GM12878 (cell line): Measurements from ENCODE around the gene THAP7. TPM values are rescaled to one million over a fixed set of nuclear protein-coding genes. Genes with fewer than 3 reads are reported as not detected.
A peak's percentile ranks its signal among the peaks of the same experiment; 100 is the strongest.

Source experiments
- ASH2L ChIP-seq: fragments of 300-600, 200-600 bp; sonication (generic); IDR thresholded peaks from 2 replicates; pipeline ENCODE4 v1.6.1; 2017; ENCODE audit warnings: low read depth, mild to moderate bottlenecking, borderline replicate concordance
- BHLHE40 ChIP-seq, 2 experiments: fragments of 450-650 bp in 1 of 2; IDR thresholded peaks; 2 replicates each; pipeline ENCODE4 v1.6.1; 2011 to 2017; ENCODE audit warnings: low read depth in 2 of 2, borderline replicate concordance in 1 of 2, improper control_type of control experiment in 1 of 2, low read length in 1 of 2, mild to moderate bottlenecking in 1 of 2
- CHD2 ChIP-seq: IDR thresholded peaks from 2 replicates; pipeline ENCODE4 v1.6.1; 2011; ENCODE audit warnings: low read depth, low read length, improper control_type of control experiment, borderline replicate concordance
- E2F8 ChIP-seq: fragments of 450-650 bp; IDR thresholded peaks from 2 replicates; pipeline ENCODE4 v1.6.1; 2018; ENCODE audit warnings: mild to moderate bottlenecking, low read depth, moderate library complexity; ENCODE audit not compliant: partially characterized antibody
- FOXM1 ChIP-seq: IDR thresholded peaks from 2 replicates; pipeline ENCODE4 v1.6.1; 2012; ENCODE audit warnings: low read depth, mild to moderate bottlenecking, inconsistent platforms, low read length, moderate library complexity
- GABPA ChIP-seq: IDR thresholded peaks from 2 replicates; pipeline ENCODE4 v1.6.1; 2014; ENCODE audit warnings: antibody characterized with exemption, low read depth, mild to moderate bottlenecking, inconsistent platforms
- MYB ChIP-seq: fragments of 150-350 bp; IDR thresholded peaks from 2 replicates; pipeline ENCODE4 v1.6.1; 2014; ENCODE audit warnings: mild to moderate bottlenecking, low read depth, low read length, borderline replicate concordance
- MYC ChIP-seq: IDR thresholded peaks from 2 replicates; pipeline ENCODE4 v1.6.1; 2011; ENCODE audit warnings: mild to moderate bottlenecking, low read length, moderate library complexity, inconsistent platforms; ENCODE audit not compliant: insufficient read depth, insufficient replicate concordance, insufficient read length, severe bottlenecking
- NKRF ChIP-seq: fragments of 450-650 bp; conservative IDR thresholded peaks from 2 replicates; pipeline ENCODE4 v1.6.1; 2017; ENCODE audit warnings: mild to moderate bottlenecking, moderate library complexity
- PAX5 ChIP-seq: IDR thresholded peaks from 2 replicates; pipeline ENCODE4 v1.6.1; 2011; ENCODE audit warnings: low read depth, low read length, borderline replicate concordance
- POLR2AphosphoS2 ChIP-seq: IDR thresholded peaks from 2 replicates; pipeline ENCODE4 v1.6.1; 2011; ENCODE audit warnings: low read depth, mild to moderate bottlenecking, low read length, improper control_type of control experiment, moderate library complexity
- RBBP5 ChIP-seq: fragments of 200-600 bp; sonication (generic); conservative IDR thresholded peaks from 2 replicates; pipeline ENCODE4 v1.6.1; 2016
- ZBED1 ChIP-seq: IDR thresholded peaks from 2 replicates; pipeline ENCODE4 v1.6.1; 2016; ENCODE audit warnings: borderline replicate concordance
- ZBTB40 ChIP-seq: fragments of 450-650 bp; IDR thresholded peaks from 2 replicates; pipeline ENCODE4 v1.6.1; 2016; ENCODE audit warnings: mild to moderate bottlenecking, moderate library complexity, borderline replicate concordance
- polyA plus RNA-seq, 11 experiments: library from polyadenylated mRNA; depleted of rRNA in 4 of 11; unstranded in 6 of 11; stranded (reverse) in 5 of 11; fragments of >200 nt; fragmentation: Nextera tagmentation in 4 of 11; fragmentation: Illumina TruSeq in 1 of 11; extraction: Ambion mirVana in 4 of 11; extraction: Trizol in 1 of 11; gene quantifications; 1 replicate in 1 of 11; 2 replicates in 10 of 11; pipeline versions ENCODE4 v1.2.1 to v1.2.3, GENCODE V29; 2011 to 2016; ENCODE audit warnings: inconsistent platforms in 2 of 11, missing spikeins in 2 of 11, low read depth in 1 of 11
- total RNA-seq, 4 experiments: library from RNA; depleted of rRNA in 3 of 4; stranded (reverse); fragments of >200 nt in 3 of 4; fragmentation: Illumina TruSeq in 1 of 4; extraction: Trizol in 1 of 4; gene quantifications; 2 replicates each; pipeline versions ENCODE4 v1.2.1 to v1.2.3, GENCODE V29; 2013 to 2021
- TF ChIP-seq, protein P1 (sequence below): IDR thresholded peaks from 2 replicates; pipeline ENCODE4 v1.6.1; 2012; ENCODE audit warnings: low read depth, low read length, improper control_type of control experiment
- TF ChIP-seq, protein P2 (sequence below): fragments of 450-650 bp; IDR thresholded peaks from 2 replicates; pipeline ENCODE4 v1.6.1; 2016; ENCODE audit warnings: mild to moderate bottlenecking

THAP7 gene
- total and polyA plus RNA-seq, 10 of the 15 experiments (the other 5 are each of a cell fraction or from before 2014, with no cell fraction given) = 0.66 to 58.3 (median 26.3) TPM

DNA sequence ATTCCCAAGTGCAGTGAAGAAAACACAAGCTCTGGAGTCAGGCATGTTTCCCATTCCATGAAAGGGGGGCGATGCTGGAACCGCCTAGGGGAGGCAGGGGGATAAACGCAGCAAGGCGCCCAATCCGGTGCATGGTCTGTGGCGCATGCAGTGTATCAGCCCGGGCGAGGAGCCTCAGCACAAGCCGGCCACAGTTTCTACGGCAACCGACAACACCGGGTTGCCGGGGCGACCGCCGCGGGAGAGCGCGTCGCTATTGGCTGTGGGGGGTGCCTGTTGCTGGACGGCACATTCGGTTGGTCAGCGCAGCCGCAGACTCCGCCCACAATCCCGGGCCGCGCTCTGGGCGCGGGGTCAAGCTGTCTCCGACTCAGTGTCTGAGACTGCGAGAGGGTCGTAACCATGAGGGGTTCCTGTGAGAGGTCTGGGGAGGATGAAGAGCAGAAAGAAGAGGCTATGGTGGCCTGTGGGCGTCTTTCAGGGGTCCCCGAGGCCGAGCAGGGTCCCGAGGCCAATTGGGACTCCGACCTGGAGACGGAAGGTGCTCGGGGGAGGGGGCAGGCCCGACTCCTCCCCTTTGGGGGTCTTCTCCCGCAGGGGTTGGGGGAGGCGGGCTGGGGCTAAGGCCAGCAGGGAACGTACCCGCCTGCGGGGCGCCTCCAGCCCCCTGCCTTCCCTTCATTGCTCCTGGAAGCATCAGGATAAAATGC is 43.8 kb upstream of the THAP7 start, which contains the start of gene LRRC74B (continued):
- TF ChIP-seq E2F8 (no peak), GABPA (no peak), BHLHE40 (IDR thresholded peaks at IDR 0.05; ENCODE audit: borderline replicate concordance in 1 of 2, low read depth in 2 of 2, low read length in 1 of 2) (peak in 1 of 2 experiments; percentile 58; a peak in 1 of 4 replicates), NKRF (0 out of 2 replicates have a peak, but pooled peaks have one; percentile 53), ASH2L (no peak), MYB (no peak), RBBP5 (no peak), PAX5 (no peak), ZBTB40 (peak; percentile 74), CHD2 (peak; percentile 81), MYC (no peak), POLR2AphosphoS2 (no peak), ZBED1 (no peak), FOXM1 (no peak)
- TF ChIP-seq, protein P1, sequence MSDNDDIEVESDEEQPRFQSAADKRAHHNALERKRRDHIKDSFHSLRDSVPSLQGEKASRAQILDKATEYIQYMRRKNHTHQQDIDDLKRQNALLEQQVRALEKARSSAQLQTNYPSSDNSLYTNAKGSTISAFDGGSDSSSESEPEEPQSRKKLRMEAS = no peak
- TF ChIP-seq, protein P2, sequence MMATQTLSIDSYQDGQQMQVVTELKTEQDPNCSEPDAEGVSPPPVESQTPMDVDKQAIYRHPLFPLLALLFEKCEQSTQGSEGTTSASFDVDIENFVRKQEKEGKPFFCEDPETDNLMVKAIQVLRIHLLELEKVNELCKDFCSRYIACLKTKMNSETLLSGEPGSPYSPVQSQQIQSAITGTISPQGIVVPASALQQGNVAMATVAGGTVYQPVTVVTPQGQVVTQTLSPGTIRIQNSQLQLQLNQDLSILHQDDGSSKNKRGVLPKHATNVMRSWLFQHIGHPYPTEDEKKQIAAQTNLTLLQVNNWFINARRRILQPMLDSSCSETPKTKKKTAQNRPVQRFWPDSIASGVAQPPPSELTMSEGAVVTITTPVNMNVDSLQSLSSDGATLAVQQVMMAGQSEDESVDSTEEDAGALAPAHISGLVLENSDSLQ = peak; percentile 98
